Measurements from ENCODE around the gene SGPP1. TPM values are rescaled to one million over a fixed set of nuclear protein-coding genes. Genes with fewer than 3 reads are reported as not detected.

Gene SGPP1
- total RNA-seq, 1 experiment from 2014 or later: 17.7 TPM

DNA sequence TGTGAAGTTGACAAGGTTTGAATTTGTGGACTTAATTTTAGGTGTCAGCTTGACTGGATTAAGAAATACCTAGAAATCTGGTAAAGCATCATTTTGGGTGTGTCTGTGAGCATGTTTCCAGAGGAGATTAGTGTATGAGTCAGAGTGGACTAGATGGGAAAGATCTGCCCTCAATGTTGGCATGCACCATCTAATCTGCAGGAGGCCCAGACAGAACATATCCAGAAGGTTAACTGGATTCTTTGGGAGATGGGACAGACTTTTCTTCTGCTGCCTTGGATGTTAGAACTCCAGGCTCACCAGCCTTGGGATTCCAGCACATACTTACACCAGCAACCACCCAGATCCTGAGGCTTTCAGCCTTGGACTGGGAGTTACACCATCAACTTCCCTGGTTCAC lies 14.1 kb downstream of the SGPP1 start:
- BruUV-seq (replicated peaks): no TSS peak
- Histone ChIP-seq H4K20me1 (ENCODE audit: insufficient read depth) (peaks cover 3% of the 10 kb centered on the region; the same call in 1 of the 2 replicates), H3K27me3 (ENCODE audit: insufficient read depth, low read length) (no peaks in the 10 kb centered on the region), H3K4me1 (ENCODE audit: control insufficient read depth in 1 of 2, insufficient read depth in 2 of 2, low read length in 2 of 2) (peaks cover 3 to 13% of the 10 kb centered on the region in 2 experiments; a peak in 2 of 4 replicates), H3K4me3 (replicated peaks in 1 of 2; ENCODE audit: low read depth in 1 of 2, low read length in 2 of 2) (no peak overlapping the region), H3K79me2 (ENCODE audit: insufficient read depth, low read length) (peaks cover 64% of the 10 kb centered on the region), H3K9me2 (ENCODE audit: insufficient read depth) (no peaks in the 10 kb centered on the region), H3K9me3 (ENCODE audit: control insufficient read depth in 1 of 2, insufficient read depth in 1 of 2, low read depth in 1 of 2, low read length in 2 of 2) (peaks cover 0 to 8% of the 10 kb centered on the region in 2 experiments; a peak in 3 of 4 replicates), H3K9ac (ENCODE audit: low read length) (no peak overlapping the region), H3K36me3 (ENCODE audit: control insufficient read depth in 1 of 2, insufficient read depth in 2 of 2, low read length in 2 of 2) (peaks cover 0 to 6% of the 10 kb centered on the region in 2 experiments; a peak in 1 of 4 replicates), H2AFZ (ENCODE audit: low read depth, low read length, poor library complexity, severe bottlenecking) (no peak overlapping the region), H3K27ac (ENCODE audit: low read depth, low read length) (no peak overlapping the region), H3K4me2 (ENCODE audit: low read length) (peak overlapping the region; percentile 55)
- TF ChIP-seq, protein P1, sequence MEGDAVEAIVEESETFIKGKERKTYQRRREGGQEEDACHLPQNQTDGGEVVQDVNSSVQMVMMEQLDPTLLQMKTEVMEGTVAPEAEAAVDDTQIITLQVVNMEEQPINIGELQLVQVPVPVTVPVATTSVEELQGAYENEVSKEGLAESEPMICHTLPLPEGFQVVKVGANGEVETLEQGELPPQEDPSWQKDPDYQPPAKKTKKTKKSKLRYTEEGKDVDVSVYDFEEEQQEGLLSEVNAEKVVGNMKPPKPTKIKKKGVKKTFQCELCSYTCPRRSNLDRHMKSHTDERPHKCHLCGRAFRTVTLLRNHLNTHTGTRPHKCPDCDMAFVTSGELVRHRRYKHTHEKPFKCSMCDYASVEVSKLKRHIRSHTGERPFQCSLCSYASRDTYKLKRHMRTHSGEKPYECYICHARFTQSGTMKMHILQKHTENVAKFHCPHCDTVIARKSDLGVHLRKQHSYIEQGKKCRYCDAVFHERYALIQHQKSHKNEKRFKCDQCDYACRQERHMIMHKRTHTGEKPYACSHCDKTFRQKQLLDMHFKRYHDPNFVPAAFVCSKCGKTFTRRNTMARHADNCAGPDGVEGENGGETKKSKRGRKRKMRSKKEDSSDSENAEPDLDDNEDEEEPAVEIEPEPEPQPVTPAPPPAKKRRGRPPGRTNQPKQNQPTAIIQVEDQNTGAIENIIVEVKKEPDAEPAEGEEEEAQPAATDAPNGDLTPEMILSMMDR (IDR thresholded peaks at IDR 0.05 in 2 of 3, conservative IDR thresholded peaks at IDR 0.05 in 1 of 3; ENCODE audit: borderline replicate concordance in 1 of 3, insufficient read depth in 1 of 3, low read depth in 2 of 3, low read length in 2 of 3): no peak
- TF ChIP-seq YY1 (IDR thresholded peaks at IDR 0.05; ENCODE audit: extremely low read depth, insufficient replicate concordance, low read depth, low read length) (no peak), POLR2AphosphoS5 (IDR thresholded peaks at IDR 0.05; ENCODE audit: low read depth, low read length) (no peak), CEBPB (IDR thresholded peaks at IDR 0.05; ENCODE audit: low read depth) (0 out of 2 replicates have a peak, but pooled peaks have one; percentile 13), CBX3 (IDR thresholded peaks at IDR 0.05; ENCODE audit: low read depth) (no peak), ELF1 (IDR thresholded peaks at IDR 0.05; ENCODE audit: borderline replicate concordance, low read depth) (no peak), ZFX (IDR thresholded peaks at IDR 0.05) (no peak)
- DNase-seq (ENCODE audit: low read depth, low spot score): peak; percentile 32
- intact Hi-C loops (cut with micrococcal nuclease): no loop called here
- RAD21 ChIA-PET (ENCODE audit: low non-redundant PET in 1 of 2, low total read pairs in 2 of 2, uncharacterized antibody in 2 of 2, unreplicated experiment in 2 of 2): no interaction called here
- CTCF ChIA-PET: no interaction called here
- POLR2A ChIA-PET: no interaction called here
- ATAC-seq: peak; percentile 68

DNA sequence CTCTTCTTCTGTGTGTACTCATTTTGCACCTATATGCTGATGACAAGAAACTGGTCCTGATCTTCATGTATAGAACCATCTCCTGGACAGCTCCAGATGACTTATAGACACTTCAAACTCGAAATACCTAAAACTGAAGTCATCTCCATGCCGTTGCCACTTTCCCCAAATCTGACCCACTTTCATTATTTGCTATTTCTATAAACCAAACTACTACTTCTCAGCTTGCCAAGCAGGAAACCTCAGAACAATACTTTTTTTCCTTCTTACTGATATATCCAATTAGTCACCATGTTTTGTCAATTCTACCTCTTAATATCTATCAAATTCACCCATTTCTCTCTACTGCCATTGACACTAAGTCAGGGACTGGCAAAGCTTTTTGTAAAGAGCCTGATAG lies 14.8 kb downstream of the SGPP1 start:
- H3K79me2 ChIP-seq (ENCODE audit: insufficient read depth, low read length): peaks cover 58% of the 10 kb centered on the region
- POLR2A ChIA-PET: no interaction called here
- ATAC-seq: no peak
- RAD21 ChIA-PET (ENCODE audit: low non-redundant PET in 1 of 2, low total read pairs in 2 of 2, uncharacterized antibody in 2 of 2, unreplicated experiment in 2 of 2): no interaction called here
- no peak overlapping the region for H3K27ac ChIP-seq (ENCODE audit: low read depth, low read length)
- H3K4me1 ChIP-seq (ENCODE audit: control insufficient read depth in 1 of 2, insufficient read depth in 2 of 2, low read length in 2 of 2): peaks cover 3 to 13% of the 10 kb centered on the region in 2 experiments; a peak in 2 of 4 replicates
- CTCF ChIA-PET: no interaction called here
- H3K9ac ChIP-seq (ENCODE audit: low read length): no peak overlapping the region
- H3K9me2 ChIP-seq (ENCODE audit: insufficient read depth): no peaks in the 10 kb centered on the region
- intact Hi-C loops (cut with micrococcal nuclease): no loop called here
- H3K9me3 ChIP-seq (ENCODE audit: control insufficient read depth in 1 of 2, insufficient read depth in 1 of 2, low read depth in 1 of 2, low read length in 2 of 2): peaks cover 0 to 2% of the 10 kb centered on the region in 2 experiments; a peak in 3 of 4 replicates
- H2AFZ ChIP-seq (ENCODE audit: low read depth, low read length, poor library complexity, severe bottlenecking): no peak overlapping the region
- H3K36me3 ChIP-seq (ENCODE audit: control insufficient read depth in 1 of 2, insufficient read depth in 2 of 2, low read length in 2 of 2): peaks cover 0 to 6% of the 10 kb centered on the region in 2 experiments; a peak in 1 of 4 replicates
- H3K27me3 ChIP-seq (ENCODE audit: insufficient read depth, low read length): no peaks in the 10 kb centered on the region
- H3K4me2 ChIP-seq (ENCODE audit: low read length): no peak overlapping the region
- BruUV-seq (replicated peaks): no TSS peak
- DNase-seq (ENCODE audit: low read depth, low spot score): no peak
- peaks cover 3% of the 10 kb centered on the region; the same call in 1 of the 2 replicates for H4K20me1 ChIP-seq (ENCODE audit: insufficient read depth)
- H3K4me3 ChIP-seq (replicated peaks in 1 of 2; ENCODE audit: low read depth in 1 of 2, low read length in 2 of 2): no peak overlapping the region
- TF ChIP-seq CBX3 (IDR thresholded peaks at IDR 0.05; ENCODE audit: low read depth) (no peak), YY1 (IDR thresholded peaks at IDR 0.05; ENCODE audit: extremely low read depth, insufficient replicate concordance, low read depth, low read length) (no peak), SP1 (IDR thresholded peaks at IDR 0.05; ENCODE audit: low read depth) (no peak), RAD21 (IDR thresholded peaks at IDR 0.05; ENCODE audit: low read depth) (no peak), FOSL1 (IDR thresholded peaks at IDR 0.05; ENCODE audit: low read depth) (no peak), POLR2AphosphoS5 (IDR thresholded peaks at IDR 0.05; ENCODE audit: low read depth, low read length) (no peak), SRF (IDR thresholded peaks at IDR 0.05; ENCODE audit: low read depth) (no peak), POLR2A (IDR thresholded peaks at IDR 0.05; ENCODE audit: borderline replicate concordance, extremely low read depth, insufficient read depth, insufficient read length) (no peak), EZH2 (IDR thresholded peaks at IDR 0.05) (no peak), ZNF274 (IDR thresholded peaks at IDR 0.05; ENCODE audit: low read depth, low read length) (no peak), CEBPB (IDR thresholded peaks at IDR 0.05; ENCODE audit: low read depth) (no peak)
- TF ChIP-seq, protein P2, sequence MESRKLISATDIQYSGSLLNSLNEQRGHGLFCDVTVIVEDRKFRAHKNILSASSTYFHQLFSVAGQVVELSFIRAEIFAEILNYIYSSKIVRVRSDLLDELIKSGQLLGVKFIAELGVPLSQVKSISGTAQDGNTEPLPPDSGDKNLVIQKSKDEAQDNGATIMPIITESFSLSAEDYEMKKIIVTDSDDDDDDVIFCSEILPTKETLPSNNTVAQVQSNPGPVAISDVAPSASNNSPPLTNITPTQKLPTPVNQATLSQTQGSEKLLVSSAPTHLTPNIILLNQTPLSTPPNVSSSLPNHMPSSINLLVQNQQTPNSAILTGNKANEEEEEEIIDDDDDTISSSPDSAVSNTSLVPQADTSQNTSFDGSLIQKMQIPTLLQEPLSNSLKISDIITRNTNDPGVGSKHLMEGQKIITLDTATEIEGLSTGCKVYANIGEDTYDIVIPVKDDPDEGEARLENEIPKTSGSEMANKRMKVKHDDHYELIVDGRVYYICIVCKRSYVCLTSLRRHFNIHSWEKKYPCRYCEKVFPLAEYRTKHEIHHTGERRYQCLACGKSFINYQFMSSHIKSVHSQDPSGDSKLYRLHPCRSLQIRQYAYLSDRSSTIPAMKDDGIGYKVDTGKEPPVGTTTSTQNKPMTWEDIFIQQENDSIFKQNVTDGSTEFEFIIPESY (IDR thresholded peaks at IDR 0.05; ENCODE audit: extremely low read depth, insufficient replicate concordance, low read length): no peak

Data from HCT116 (cell line).